NCI-H510A (cell line): ENCODE data around the gene LTK.

Experiments
- DNase-seq: peaks from one replicate; lab custom pipeline; 2025; lab: John Stamatoyannopoulos, UW

The LTK gene

GRCh38 chr15:41530363-41530956 is 16.8 kb upstream of the LTK start:
- no peak for DNase-seq

DNA sequence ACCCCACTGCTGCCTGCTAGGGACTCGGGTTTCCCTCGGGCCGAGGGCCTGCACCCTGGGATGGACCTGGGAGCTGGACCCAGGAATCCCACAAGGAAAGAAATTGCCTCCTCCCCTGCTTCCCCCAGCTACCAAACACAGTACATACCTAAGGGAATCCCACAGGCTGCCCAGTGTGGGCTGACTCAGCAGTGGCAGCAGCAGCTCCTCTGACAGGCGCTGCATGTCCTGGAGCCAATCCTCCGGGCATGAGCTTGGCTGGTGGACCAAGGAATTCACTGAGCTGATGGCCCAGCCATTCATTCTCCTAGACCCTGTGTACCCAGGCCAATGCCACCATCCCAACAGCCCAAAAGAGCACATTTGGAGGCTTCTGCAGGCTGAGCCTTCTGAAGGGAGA is 9.5 kb upstream of the LTK start:
- DNase-seq: no peak

GRCh38 chr15:41521614-41522013 is 8.0 kb upstream of the LTK start:
- DNase-seq: no peak

DNA sequence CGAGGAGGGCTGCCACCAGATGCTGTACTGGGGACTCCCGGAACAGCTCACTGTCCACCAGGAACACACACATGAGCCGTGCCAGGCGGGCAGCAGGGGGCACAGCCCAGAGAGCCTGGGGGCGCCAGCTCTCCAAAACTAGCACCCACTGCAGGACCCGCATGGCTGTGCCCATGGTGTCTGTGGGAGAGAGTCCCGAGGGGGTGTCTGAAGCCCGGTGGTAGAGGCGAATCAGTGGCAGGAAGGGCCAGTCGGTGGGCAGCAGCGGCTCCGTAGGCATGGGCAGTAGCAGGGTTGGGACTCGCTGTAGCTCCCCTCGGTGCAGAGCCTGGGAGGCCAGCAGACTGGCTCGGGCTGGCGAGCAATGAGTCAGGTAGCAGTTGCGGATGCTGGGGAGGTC is 7.0 kb upstream of the LTK start:
- no peak for DNase-seq

- no peak for DNase-seq
These were observed 4.3 kb upstream of the LTK start for GRCh38 chr15:41517895-41518449.

DNA sequence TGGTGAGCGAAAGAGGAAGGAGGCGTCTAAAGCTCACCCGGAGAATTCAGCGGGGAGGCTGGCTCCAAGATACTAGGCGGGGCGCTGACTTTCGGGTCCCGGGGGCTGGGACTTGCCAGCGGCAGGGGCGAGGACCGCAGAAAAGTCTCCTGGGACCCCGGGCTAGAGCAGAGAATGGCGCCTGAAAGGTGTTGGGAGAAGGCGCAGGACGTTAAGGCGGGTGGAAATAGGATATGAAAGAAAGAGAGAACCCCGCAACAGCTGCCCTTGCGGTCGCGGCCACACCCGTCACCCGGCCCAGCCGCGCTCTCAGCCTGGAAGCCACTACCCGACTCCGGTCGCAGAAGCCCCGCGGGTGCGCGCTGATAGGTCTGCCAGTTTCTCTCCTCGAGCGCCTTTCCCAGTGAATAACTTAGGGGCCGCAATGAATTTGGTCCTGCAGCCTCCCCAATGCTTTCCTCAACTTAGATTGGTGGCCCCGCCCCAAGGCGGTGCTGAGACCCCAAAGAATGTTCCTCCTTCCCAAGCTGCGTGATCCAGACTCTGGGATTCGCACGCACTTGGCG is 604 bp downstream of the LTK start:
- DNase-seq: no peak

DNA sequence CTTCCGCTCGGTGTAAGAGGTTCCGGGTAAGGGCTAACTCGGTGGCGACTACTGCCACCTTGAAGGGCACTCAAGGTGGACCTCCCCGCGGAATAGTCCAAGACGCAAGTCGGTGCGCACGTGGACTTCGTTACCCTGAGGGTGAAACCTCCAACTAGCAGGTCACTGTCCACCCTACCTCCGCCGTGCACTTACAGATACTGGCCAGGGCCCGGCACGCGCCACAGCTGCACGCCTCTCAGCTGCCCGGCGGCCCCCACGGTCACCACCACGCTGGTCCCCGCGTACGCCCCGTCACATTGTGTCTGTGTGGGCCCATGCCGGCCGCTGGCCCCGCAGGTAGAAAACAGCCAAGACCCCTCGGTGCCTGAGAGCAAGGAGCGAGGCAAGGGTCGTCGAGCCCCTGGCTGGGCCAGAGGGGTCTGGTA is 1.1 kb downstream of the LTK start:
- no peak for DNase-seq

GRCh38 chr15:41511899-41512369 is 1.7 kb downstream of the LTK start:
- DNase-seq: no peak

DNA sequence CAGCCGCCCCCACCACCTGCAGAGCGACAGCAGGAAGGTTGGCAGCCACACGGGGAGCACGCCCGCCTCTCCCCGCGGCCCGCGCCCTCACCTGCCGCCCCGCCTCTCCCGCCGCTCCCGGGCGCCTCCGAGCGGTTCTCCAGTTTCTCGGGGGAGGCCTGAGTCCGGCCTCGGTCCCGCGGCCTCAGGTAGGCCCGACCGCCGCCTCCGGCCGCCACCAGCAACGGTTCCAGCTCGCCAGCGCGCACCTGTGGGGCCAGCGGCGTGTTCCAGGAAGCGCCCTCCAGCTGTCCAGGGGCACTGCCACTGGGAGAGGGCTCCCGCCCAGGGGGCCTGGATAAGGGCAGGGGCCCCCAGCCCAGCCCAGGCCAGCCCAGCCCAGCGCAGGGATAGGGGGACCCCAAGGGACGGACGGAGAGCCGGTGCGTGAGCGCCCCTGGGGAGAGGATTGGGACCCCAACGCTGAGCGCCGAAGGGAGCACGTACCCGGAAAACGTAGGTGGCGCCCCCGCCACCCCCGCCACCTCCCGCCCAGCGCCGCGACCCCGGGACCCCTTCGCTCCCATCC is 2.2 kb downstream of the LTK start:
- DNase-seq: no peak

DNA sequence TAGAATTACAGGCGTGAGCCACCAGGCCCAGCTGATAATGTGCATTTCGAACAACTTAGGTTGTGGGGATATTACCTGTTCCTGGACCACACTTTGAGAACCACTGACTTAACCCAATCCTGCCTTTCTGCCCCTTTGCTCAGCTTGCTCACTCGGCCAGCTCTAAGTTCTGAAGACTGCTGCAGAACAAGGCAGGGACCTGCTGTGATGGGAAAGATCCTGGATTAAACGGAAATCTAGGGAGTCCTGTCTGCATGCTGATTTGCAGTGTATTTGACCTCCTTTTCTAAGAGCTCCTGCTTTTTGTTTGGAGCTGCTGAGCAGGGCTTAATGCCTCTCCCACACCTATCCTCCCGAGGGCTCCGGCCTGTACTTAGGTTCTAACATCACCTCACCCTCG is 2.9 kb downstream of the LTK start:
- no peak for DNase-seq

DNA sequence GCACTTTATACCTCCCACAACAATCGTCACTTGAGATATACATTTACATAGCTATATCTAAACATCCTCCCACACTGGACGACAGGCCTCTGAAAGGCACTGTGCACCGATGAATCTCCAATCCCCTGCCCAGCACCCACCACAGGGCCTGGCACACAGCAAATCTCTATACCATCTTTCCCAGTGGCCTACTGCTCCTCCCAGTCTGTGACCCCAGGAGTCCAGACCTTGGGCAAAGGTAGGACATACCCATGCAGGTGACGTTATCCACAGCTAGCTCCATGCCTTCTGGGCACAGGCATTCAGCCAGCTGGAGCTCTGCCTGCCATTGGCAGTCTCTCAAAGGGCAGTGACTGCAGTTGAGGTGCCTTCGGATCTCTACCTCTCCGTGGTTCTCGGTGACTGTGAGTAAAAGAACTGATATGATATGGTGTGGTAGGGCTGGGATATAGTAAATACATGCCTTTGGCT is 5.8 kb downstream of the LTK start:
- no peak for DNase-seq

- DNase-seq: no peak
These were observed 6.8 kb downstream of the LTK start for GRCh38 chr15:41506796-41507341.

- no peak for DNase-seq
These were observed 7.9 kb downstream of the LTK start for GRCh38 chr15:41505776-41506175.

DNA sequence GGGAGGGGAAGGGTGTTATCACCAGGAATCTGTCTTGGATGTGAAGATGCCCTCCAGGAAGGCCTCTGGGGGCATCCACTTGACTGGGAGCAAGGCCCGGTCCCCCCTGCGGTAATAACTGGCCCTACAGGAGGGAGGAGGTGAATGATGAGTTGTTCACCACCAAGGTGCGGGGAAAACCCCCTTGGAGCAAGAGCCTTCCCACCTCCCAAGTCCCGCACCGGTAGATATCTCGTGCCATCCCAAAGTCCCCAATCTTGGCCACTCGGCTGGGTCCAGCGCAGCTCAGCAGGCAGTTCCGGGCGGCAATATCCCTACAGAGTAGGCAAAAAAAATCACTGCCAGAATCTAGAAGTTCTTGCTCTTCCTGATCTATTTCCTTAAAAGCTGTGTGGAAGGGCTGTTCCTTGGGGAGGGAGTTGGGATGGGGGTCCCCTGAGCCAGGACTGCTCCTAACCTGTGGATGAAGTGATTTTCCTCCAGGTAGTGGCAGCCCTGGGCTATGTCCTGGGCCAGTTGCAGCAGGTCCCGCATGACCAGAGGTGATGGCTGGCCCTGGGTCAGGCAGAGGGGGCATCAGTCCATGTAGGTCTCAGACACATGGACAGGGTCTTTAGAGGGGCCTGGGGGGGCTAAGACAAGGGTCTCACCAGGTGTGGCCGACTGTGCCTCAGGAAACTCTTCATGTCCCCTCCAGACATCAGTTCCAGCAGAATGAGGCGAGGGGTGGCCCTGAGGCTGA is 8.7 kb downstream of the LTK start:
- no peak for DNase-seq

DNA sequence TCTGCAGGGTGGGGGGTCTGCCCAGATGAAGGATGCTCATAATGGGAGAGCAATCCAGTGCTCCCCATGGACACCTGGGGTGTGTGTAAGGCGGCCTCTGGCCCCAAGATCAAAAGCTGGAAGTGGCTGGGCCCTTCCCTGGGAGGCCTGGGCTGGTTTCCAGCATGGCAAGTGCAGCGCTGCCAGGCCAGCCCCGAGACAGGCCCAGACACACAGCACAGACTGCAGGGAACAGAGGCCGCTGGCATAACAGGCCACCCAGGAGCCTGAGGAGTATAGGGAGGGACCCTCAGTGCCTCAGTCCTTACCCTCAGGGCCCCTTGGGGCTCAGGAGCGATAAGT is 10.0 kb downstream of the LTK start:
- no peak for DNase-seq

- DNase-seq: no peak
These were observed 10.6 kb downstream of the LTK start for GRCh38 chr15:41502795-41503668.

DNA sequence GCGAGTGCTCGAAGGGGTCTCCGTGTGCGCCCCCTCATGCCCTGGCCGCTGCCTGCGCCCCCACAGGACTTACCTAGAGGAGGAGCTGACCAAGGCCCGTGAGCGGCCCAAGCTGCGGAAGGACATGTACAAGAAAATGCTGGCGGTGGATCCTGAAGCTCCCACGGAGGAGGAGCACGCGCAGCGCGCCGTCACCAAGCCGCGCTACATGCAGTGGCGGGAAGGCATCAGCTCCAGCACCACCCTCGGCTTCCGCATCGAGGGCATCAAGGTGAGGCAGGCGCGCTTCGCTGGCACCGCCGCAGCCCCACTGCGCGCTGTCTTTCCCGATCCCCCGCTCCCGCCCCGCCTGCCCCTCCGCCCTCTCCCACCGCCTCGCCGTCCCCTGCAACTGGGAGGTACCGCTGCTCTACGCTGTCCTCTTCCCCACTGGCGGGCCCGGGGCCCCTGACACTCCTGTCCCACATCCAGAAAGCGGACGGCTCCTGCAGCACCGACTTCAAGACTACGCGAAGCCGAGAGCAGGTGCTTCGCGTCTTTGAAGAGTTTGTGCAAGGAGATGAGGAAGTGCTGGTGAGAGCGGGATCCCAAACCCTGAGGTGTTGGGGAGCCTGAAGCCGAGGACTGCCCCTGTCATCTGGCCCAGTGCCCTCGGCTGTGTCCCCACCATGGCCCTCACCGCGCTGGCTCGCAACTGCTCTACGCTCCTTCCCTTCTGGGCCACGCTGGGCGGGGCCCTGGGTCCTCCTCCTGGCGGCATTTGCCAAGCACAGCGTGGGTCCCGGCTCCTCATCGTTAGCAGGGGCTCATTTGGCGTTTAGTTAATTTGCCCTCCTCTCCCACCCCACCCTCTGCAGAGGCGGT is 11.5 kb downstream of the LTK start:
- no peak for DNase-seq

GRCh38 chr15:41501191-41501917 is 12.3 kb downstream of the LTK start:
- no peak for DNase-seq

- no peak for DNase-seq
These were observed 14.3 kb downstream of the LTK start for GRCh38 chr15:41499109-41499851.
